ENCODE measurements around the gene SYTL5. TPM values are rescaled to one million over a fixed set of nuclear protein-coding genes. Genes with fewer than 3 reads are reported as not detected.

SYTL5 gene
- total and polyA plus RNA-seq, 4 donors: 0.09 to 2.8 (median 1.0) TPM

- Histone ChIP-seq H3K9ac (ENCODE audit: low read depth in 1 of 2, low read length in 2 of 2) (no peak overlapping the region), H3K27ac (ENCODE audit: low read depth in 1 of 2, low read length in 2 of 2) (no peak overlapping the region), H3K4me1 (ENCODE audit: control insufficient read depth in 4 of 4, insufficient read depth in 4 of 4, low read length in 3 of 4) (peaks cover 2 to 17% (median 11%) of the 10 kb centered on the region in 4 donors), H3K36me3 (ENCODE audit: control insufficient read depth in 4 of 4, insufficient read depth in 3 of 4, low read depth in 1 of 4, low read length in 3 of 4) (no peaks in the 10 kb centered on the region), H3K4me3 (ENCODE audit: low read depth in 1 of 3, low read length in 3 of 3) (no peak overlapping the region), H3K27me3 (ENCODE audit: control insufficient read depth in 4 of 4, insufficient read depth in 4 of 4, low read length in 3 of 4) (no peaks in the 10 kb centered on the region), H3K9me3 (ENCODE audit: control insufficient read depth in 4 of 4, low read length in 3 of 4) (no peaks in the 10 kb centered on the region)
- WGBS: 55% methylated on average over 7 of the region's 7 CpGs
- TF ChIP-seq GABPA (IDR thresholded peaks at IDR 0.05 in 1 of 2, conservative IDR thresholded peaks at IDR 0.05 in 1 of 2) (no peak), TAF1 (conservative IDR thresholded peaks at IDR 0.05) (no peak), FOXA2 (IDR thresholded peaks at IDR 0.05) (no peak), HNF4G (IDR thresholded peaks at IDR 0.05) (no peak), REST (IDR thresholded peaks at IDR 0.05) (no peak), NR2F2 (IDR thresholded peaks at IDR 0.05) (no peak), SP1 (IDR thresholded peaks at IDR 0.05) (peak; percentile 32), RXRA (IDR thresholded peaks at IDR 0.05) (no peak), EGR1 (IDR thresholded peaks at IDR 0.05; ENCODE audit: low read depth in 2 of 2) (no peak), JUND (IDR thresholded peaks at IDR 0.05) (no peak), FOXA1 (IDR thresholded peaks at IDR 0.05) (no peak), MAX (IDR thresholded peaks at IDR 0.05) (no peak), HNF4A (conservative IDR thresholded peaks at IDR 0.05) (peak; percentile 53 to 80), CTCF (IDR thresholded peaks at IDR 0.05; ENCODE audit: low read depth, low read length, missing input control) (no peak)
- DNase-seq (ENCODE audit: low spot score): no peak
Measured at GRCh38 chrX:37958525-37959211, 47.7 kb upstream of the SYTL5 start.

DNA sequence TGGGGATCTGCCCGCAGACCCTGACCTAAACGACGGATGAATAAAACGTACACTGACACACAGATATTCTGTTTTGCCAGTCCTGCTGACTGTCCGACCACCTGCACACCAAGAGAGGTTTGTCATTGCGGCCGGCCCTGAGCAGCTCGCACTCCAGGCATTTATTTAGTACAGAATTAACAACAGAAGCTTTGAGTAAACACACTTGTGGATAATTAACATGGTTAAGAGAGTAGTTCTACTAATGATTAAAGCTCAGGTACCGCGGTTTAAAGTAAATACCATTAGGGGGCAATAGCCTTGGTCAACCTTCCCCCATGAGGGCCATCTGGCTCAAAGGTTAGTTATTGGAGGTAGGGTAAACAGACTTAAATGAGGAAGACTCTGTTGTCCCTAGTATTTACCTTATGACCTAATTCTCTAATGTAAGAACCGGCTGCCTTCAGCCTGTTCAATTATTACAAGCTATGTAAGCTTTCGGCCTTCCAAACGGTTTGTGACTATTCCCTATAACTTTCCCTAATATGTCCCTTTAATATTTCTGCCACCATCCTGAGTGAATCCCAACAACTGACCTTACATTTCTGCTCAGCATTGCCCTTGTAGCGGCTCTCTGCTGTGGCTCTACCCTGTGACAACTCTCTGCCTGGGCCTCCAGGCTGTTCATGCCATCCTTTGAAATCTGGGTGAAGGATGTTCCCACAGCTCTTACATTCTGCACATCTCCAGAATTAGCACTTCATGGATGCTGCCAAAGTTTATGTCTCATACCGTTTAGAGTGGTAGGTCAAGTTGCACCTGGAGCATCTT, 46.9 kb upstream of the SYTL5 start:
- Histone ChIP-seq H3K9ac (ENCODE audit: low read depth in 1 of 2, low read length in 2 of 2) (peak overlapping the region in 1 of 2 donors; percentile 7), H3K4me3 (ENCODE audit: low read depth in 1 of 3, low read length in 3 of 3) (no peak overlapping the region), H3K27me3 (ENCODE audit: control insufficient read depth in 4 of 4, insufficient read depth in 4 of 4, low read length in 3 of 4) (no peaks in the 10 kb centered on the region), H3K4me1 (ENCODE audit: control insufficient read depth in 4 of 4, insufficient read depth in 4 of 4, low read length in 3 of 4) (peaks cover 2 to 17% (median 11%) of the 10 kb centered on the region in 4 donors), H3K36me3 (ENCODE audit: control insufficient read depth in 4 of 4, insufficient read depth in 3 of 4, low read depth in 1 of 4, low read length in 3 of 4) (no peaks in the 10 kb centered on the region), H3K9me3 (ENCODE audit: control insufficient read depth in 4 of 4, low read length in 3 of 4) (no peaks in the 10 kb centered on the region), H3K27ac (ENCODE audit: low read depth in 1 of 2, low read length in 2 of 2) (peak overlapping the region in 1 of 2 donors; percentile 31)
- WGBS: 31% methylated on average over 15 of the region's 15 CpGs
- no peak for DNase-seq (ENCODE audit: low spot score)
- TF ChIP-seq RXRA (IDR thresholded peaks at IDR 0.05) (peak; percentile 81 to 87), GABPA (IDR thresholded peaks at IDR 0.05 in 1 of 2, conservative IDR thresholded peaks at IDR 0.05 in 1 of 2) (no peak), HNF4G (IDR thresholded peaks at IDR 0.05) (peak; percentile 42), HNF4A (conservative IDR thresholded peaks at IDR 0.05) (peak; percentile 72 to 74), FOXA1 (IDR thresholded peaks at IDR 0.05) (no peak), CTCF (IDR thresholded peaks at IDR 0.05; ENCODE audit: low read depth, low read length, missing input control) (no peak), MAX (IDR thresholded peaks at IDR 0.05) (peak; percentile 18), SP1 (IDR thresholded peaks at IDR 0.05) (peak; percentile 80), RAD21 (IDR thresholded peaks at IDR 0.05) (peak in 1 of 2 donors; percentile 5), NR2F2 (IDR thresholded peaks at IDR 0.05) (no peak), JUND (IDR thresholded peaks at IDR 0.05) (peak; percentile 64 to 73)
- TF ChIP-seq, protein P1, sequence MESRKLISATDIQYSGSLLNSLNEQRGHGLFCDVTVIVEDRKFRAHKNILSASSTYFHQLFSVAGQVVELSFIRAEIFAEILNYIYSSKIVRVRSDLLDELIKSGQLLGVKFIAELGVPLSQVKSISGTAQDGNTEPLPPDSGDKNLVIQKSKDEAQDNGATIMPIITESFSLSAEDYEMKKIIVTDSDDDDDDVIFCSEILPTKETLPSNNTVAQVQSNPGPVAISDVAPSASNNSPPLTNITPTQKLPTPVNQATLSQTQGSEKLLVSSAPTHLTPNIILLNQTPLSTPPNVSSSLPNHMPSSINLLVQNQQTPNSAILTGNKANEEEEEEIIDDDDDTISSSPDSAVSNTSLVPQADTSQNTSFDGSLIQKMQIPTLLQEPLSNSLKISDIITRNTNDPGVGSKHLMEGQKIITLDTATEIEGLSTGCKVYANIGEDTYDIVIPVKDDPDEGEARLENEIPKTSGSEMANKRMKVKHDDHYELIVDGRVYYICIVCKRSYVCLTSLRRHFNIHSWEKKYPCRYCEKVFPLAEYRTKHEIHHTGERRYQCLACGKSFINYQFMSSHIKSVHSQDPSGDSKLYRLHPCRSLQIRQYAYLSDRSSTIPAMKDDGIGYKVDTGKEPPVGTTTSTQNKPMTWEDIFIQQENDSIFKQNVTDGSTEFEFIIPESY (IDR thresholded peaks at IDR 0.05): no peak
- TF ChIP-seq, protein P2, sequence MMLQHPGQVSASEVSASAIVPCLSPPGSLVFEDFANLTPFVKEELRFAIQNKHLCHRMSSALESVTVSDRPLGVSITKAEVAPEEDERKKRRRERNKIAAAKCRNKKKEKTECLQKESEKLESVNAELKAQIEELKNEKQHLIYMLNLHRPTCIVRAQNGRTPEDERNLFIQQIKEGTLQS (IDR thresholded peaks at IDR 0.05): no peak

Measured in liver (tissue), 9 donors.